Measurements from ENCODE around the gene FILIP1L.

GRCh38 chr3:99984668-99985067 lies 129.6 kb downstream of the FILIP1L start:
- TF ChIP-seq REST (IDR thresholded peaks at IDR 0.05; ENCODE audit: low read depth) (no peak), CREB1 (IDR thresholded peaks at IDR 0.05; ENCODE audit: low read depth) (no peak), EP300 (IDR thresholded peaks at IDR 0.05; ENCODE audit: borderline replicate concordance) (no peak), EGR1 (IDR thresholded peaks at IDR 0.05) (no peak), ZBTB7A (IDR thresholded peaks at IDR 0.05; ENCODE audit: low read depth) (no peak), CEBPB (IDR thresholded peaks at IDR 0.05) (no peak), TCF12 (IDR thresholded peaks at IDR 0.05; ENCODE audit: low read depth) (no peak), TAF1 (IDR thresholded peaks at IDR 0.05; ENCODE audit: low read depth) (no peak), RAD21 (IDR thresholded peaks at IDR 0.05; ENCODE audit: low read depth) (no peak), MAX (IDR thresholded peaks at IDR 0.05) (no peak), TEAD4 (IDR thresholded peaks at IDR 0.05) (no peak), FOXM1 (IDR thresholded peaks at IDR 0.05; ENCODE audit: borderline replicate concordance, low read depth) (no peak), NFIC (IDR thresholded peaks at IDR 0.05) (no peak)
